ENCODE results near the gene ARFGEF2. TPM values are rescaled to one million over a fixed set of nuclear protein-coding genes. Genes with fewer than 3 reads are reported as not detected.

The ARFGEF2 gene
- polyA plus RNA-seq, 4 donors, result 10.8 to 36.1 (median 14.2) TPM

- 85 to 98% (median 86%) methylated on average over 2 of the region's 2 CpGs for WGBS, 3 donors
- no peak overlapping the region for H3K27ac ChIP-seq (ENCODE audit: low read depth in 1 of 3, low read length in 2 of 3)
- H3K27me3 ChIP-seq (ENCODE audit: control insufficient read depth in 3 of 3, insufficient read depth in 3 of 3, low read length in 3 of 3), result no peaks in the 10 kb centered on the region
- DNase-seq, result no peak
- H3K4me3 ChIP-seq (ENCODE audit: low read depth in 1 of 3, low read length in 3 of 3), result no peak overlapping the region
- H3K4me1 ChIP-seq (ENCODE audit: control insufficient read depth in 3 of 3, insufficient read depth in 2 of 3, low read depth in 1 of 3, low read length in 2 of 3), result no peaks in the 10 kb centered on the region
- H3K9me3 ChIP-seq (ENCODE audit: control insufficient read depth in 2 of 2, insufficient read depth in 1 of 2, low read depth in 1 of 2, low read length in 1 of 2), result no peaks in the 10 kb centered on the region
- H3K36me3 ChIP-seq (ENCODE audit: control insufficient read depth in 3 of 3, insufficient read depth in 2 of 3, low read depth in 1 of 3, low read length in 3 of 3), result peaks cover 17 to 75% (median 26%) of the 10 kb centered on the region in 3 donors
- no peak for FAIRE-seq
Measured at GRCh38 chr20:49028684-49029083, 107.2 kb downstream of the ARFGEF2 start.

GRCh38 chr20:49029203-49029602 lies 107.7 kb downstream of the ARFGEF2 start:
- DNase-seq, result no peak
- H3K4me3 ChIP-seq (ENCODE audit: low read depth in 1 of 3, low read length in 3 of 3), result no peak overlapping the region

GRCh38 chr20:49030954-49031619 lies 109.6 kb downstream of the ARFGEF2 start:
- FAIRE-seq, result no peak
- 79 to 90% (median 88%) methylated on average over 6 of the region's 6 CpGs for WGBS, 3 donors
- Histone ChIP-seq H3K27me3 (ENCODE audit: control insufficient read depth in 3 of 3, insufficient read depth in 3 of 3, low read length in 3 of 3) (no peaks in the 10 kb centered on the region), H3K4me1 (ENCODE audit: control insufficient read depth in 3 of 3, insufficient read depth in 2 of 3, low read depth in 1 of 3, low read length in 2 of 3) (no peaks in the 10 kb centered on the region), H3K36me3 (ENCODE audit: control insufficient read depth in 3 of 3, insufficient read depth in 2 of 3, low read depth in 1 of 3, low read length in 3 of 3) (peaks cover 13 to 56% (median 20%) of the 10 kb centered on the region in 3 donors), H3K4me3 (ENCODE audit: low read depth in 1 of 3, low read length in 3 of 3) (no peak overlapping the region), H3K9me3 (ENCODE audit: control insufficient read depth in 2 of 2, insufficient read depth in 1 of 2, low read depth in 1 of 2, low read length in 1 of 2) (no peaks in the 10 kb centered on the region), H3K27ac (ENCODE audit: low read depth in 1 of 3, low read length in 2 of 3) (no peak overlapping the region)
- DNase-seq, result no peak

More at GRCh38 chr20:49029203-49029602, 107.7 kb downstream of the ARFGEF2 start:
- FAIRE-seq, result no peak
- no peaks in the 10 kb centered on the region for H3K27me3 ChIP-seq (ENCODE audit: control insufficient read depth in 3 of 3, insufficient read depth in 3 of 3, low read length in 3 of 3)
- H3K4me1 ChIP-seq (ENCODE audit: control insufficient read depth in 3 of 3, insufficient read depth in 2 of 3, low read depth in 1 of 3, low read length in 2 of 3), result no peaks in the 10 kb centered on the region
- H3K36me3 ChIP-seq (ENCODE audit: control insufficient read depth in 3 of 3, insufficient read depth in 2 of 3, low read depth in 1 of 3, low read length in 3 of 3), result peaks cover 14 to 73% (median 28%) of the 10 kb centered on the region in 3 donors
- WGBS, 3 donors, result 87 to 95% (median 92%) methylated on average over 1 of the region's 1 CpG
- no peak overlapping the region for H3K27ac ChIP-seq (ENCODE audit: low read depth in 1 of 3, low read length in 2 of 3)
- no peaks in the 10 kb centered on the region for H3K9me3 ChIP-seq (ENCODE audit: control insufficient read depth in 2 of 2, insufficient read depth in 1 of 2, low read depth in 1 of 2, low read length in 1 of 2)

- H3K36me3 ChIP-seq (ENCODE audit: control insufficient read depth in 3 of 3, insufficient read depth in 2 of 3, low read depth in 1 of 3, low read length in 3 of 3), result peaks cover 13 to 52% (median 13%) of the 10 kb centered on the region in 3 donors
Measured at GRCh38 chr20:49032455-49032854, 110.9 kb downstream of the ARFGEF2 start.

GRCh38 chr20:49034070-49034732 lies 112.7 kb downstream of the ARFGEF2 start:
- H3K27ac ChIP-seq (ENCODE audit: low read depth in 1 of 3, low read length in 2 of 3), result no peak overlapping the region
- DNase-seq (no peak), FAIRE-seq (no peak)
- WGBS, 3 donors, result 92 to 96% (median 94%) methylated on average over 7 of the region's 7 CpGs
- H3K4me3 ChIP-seq (ENCODE audit: low read depth in 1 of 3, low read length in 3 of 3), result no peak overlapping the region
- no peaks in the 10 kb centered on the region for H3K9me3 ChIP-seq (ENCODE audit: control insufficient read depth in 2 of 2, insufficient read depth in 1 of 2, low read depth in 1 of 2, low read length in 1 of 2)
- H3K36me3 ChIP-seq (ENCODE audit: control insufficient read depth in 3 of 3, insufficient read depth in 2 of 3, low read depth in 1 of 3, low read length in 3 of 3), result peaks cover 7 to 45% (median 11%) of the 10 kb centered on the region in 3 donors
- no peaks in the 10 kb centered on the region for H3K4me1 ChIP-seq (ENCODE audit: control insufficient read depth in 3 of 3, insufficient read depth in 2 of 3, low read depth in 1 of 3, low read length in 2 of 3)
- H3K27me3 ChIP-seq (ENCODE audit: control insufficient read depth in 3 of 3, insufficient read depth in 3 of 3, low read length in 3 of 3), result no peaks in the 10 kb centered on the region

More at GRCh38 chr20:49032455-49032854, 110.9 kb downstream of the ARFGEF2 start:
- FAIRE-seq (no peak), DNase-seq (no peak)
- H3K9me3 ChIP-seq (ENCODE audit: control insufficient read depth in 2 of 2, insufficient read depth in 1 of 2, low read depth in 1 of 2, low read length in 1 of 2), result no peaks in the 10 kb centered on the region
- no peaks in the 10 kb centered on the region for H3K4me1 ChIP-seq (ENCODE audit: control insufficient read depth in 3 of 3, insufficient read depth in 2 of 3, low read depth in 1 of 3, low read length in 2 of 3)
- H3K27me3 ChIP-seq (ENCODE audit: control insufficient read depth in 3 of 3, insufficient read depth in 3 of 3, low read length in 3 of 3), result no peaks in the 10 kb centered on the region
- H3K4me3 ChIP-seq (ENCODE audit: low read depth in 1 of 3, low read length in 3 of 3), result no peak overlapping the region
- 97 to 99% (median 97%) methylated on average over 8 of the region's 8 CpGs for WGBS, 3 donors
- no peak overlapping the region for H3K27ac ChIP-seq (ENCODE audit: low read depth in 1 of 3, low read length in 2 of 3)

GRCh38 chr20:49037962-49038387 lies 116.5 kb downstream of the ARFGEF2 start:
- Histone ChIP-seq H3K27ac (ENCODE audit: low read depth in 1 of 3, low read length in 2 of 3) (no peak overlapping the region), H3K27me3 (ENCODE audit: control insufficient read depth in 3 of 3, insufficient read depth in 3 of 3, low read length in 3 of 3) (no peaks in the 10 kb centered on the region), H3K36me3 (ENCODE audit: control insufficient read depth in 3 of 3, insufficient read depth in 2 of 3, low read depth in 1 of 3, low read length in 3 of 3) (peaks cover 0 to 19% (median 8%) of the 10 kb centered on the region in 3 donors), H3K9me3 (ENCODE audit: control insufficient read depth in 2 of 2, insufficient read depth in 1 of 2, low read depth in 1 of 2, low read length in 1 of 2) (no peaks in the 10 kb centered on the region), H3K4me3 (ENCODE audit: low read depth in 1 of 3, low read length in 3 of 3) (no peak overlapping the region), H3K4me1 (ENCODE audit: control insufficient read depth in 3 of 3, insufficient read depth in 2 of 3, low read depth in 1 of 3, low read length in 2 of 3) (no peaks in the 10 kb centered on the region)
- 57 to 82% (median 66%) methylated on average over 3 of the region's 3 CpGs for WGBS, 3 donors
- FAIRE-seq (no peak), DNase-seq (no peak)

- Histone ChIP-seq H3K4me1 (ENCODE audit: control insufficient read depth in 3 of 3, insufficient read depth in 2 of 3, low read depth in 1 of 3, low read length in 2 of 3) (no peaks in the 10 kb centered on the region), H3K27me3 (ENCODE audit: control insufficient read depth in 3 of 3, insufficient read depth in 3 of 3, low read length in 3 of 3) (no peaks in the 10 kb centered on the region), H3K36me3 (ENCODE audit: control insufficient read depth in 3 of 3, insufficient read depth in 2 of 3, low read depth in 1 of 3, low read length in 3 of 3) (peaks cover 0 to 11% (median 3%) of the 10 kb centered on the region in 3 donors), H3K4me3 (ENCODE audit: low read depth in 1 of 3, low read length in 3 of 3) (no peak overlapping the region), H3K9me3 (ENCODE audit: control insufficient read depth in 2 of 2, insufficient read depth in 1 of 2, low read depth in 1 of 2, low read length in 1 of 2) (no peaks in the 10 kb centered on the region), H3K27ac (ENCODE audit: low read depth in 1 of 3, low read length in 2 of 3) (no peak overlapping the region)
- 91 to 96% (median 95%) methylated on average over 5 of the region's 5 CpGs for WGBS, 3 donors
- no peak for DNase-seq
- FAIRE-seq, result no peak
Measured at GRCh38 chr20:49039854-49040253, 118.3 kb downstream of the ARFGEF2 start.

- 91 to 99% (median 92%) methylated on average over 5 of the region's 5 CpGs for WGBS, 3 donors
Measured at GRCh38 chr20:49043000-49043399, 121.5 kb downstream of the ARFGEF2 start.

More at GRCh38 chr20:49043000-49043399, 121.5 kb downstream of the ARFGEF2 start:
- Histone ChIP-seq H3K27me3 (ENCODE audit: control insufficient read depth in 3 of 3, insufficient read depth in 3 of 3, low read length in 3 of 3) (no peaks in the 10 kb centered on the region), H3K4me1 (ENCODE audit: control insufficient read depth in 3 of 3, insufficient read depth in 2 of 3, low read depth in 1 of 3, low read length in 2 of 3) (peaks cover 2 to 8% (median 3%) of the 10 kb centered on the region in 3 donors), H3K36me3 (ENCODE audit: control insufficient read depth in 3 of 3, insufficient read depth in 2 of 3, low read depth in 1 of 3, low read length in 3 of 3) (peaks cover 0 to 4% (median 0%) of the 10 kb centered on the region in 3 donors), H3K9me3 (ENCODE audit: control insufficient read depth in 2 of 2, insufficient read depth in 1 of 2, low read depth in 1 of 2, low read length in 1 of 2) (no peaks in the 10 kb centered on the region), H3K4me3 (ENCODE audit: low read depth in 1 of 3, low read length in 3 of 3) (no peak overlapping the region), H3K27ac (ENCODE audit: low read depth in 1 of 3, low read length in 2 of 3) (no peak overlapping the region)
- DNase-seq (no peak), FAIRE-seq (no peak)

All from small intestine (tissue), 7 donors.